Activated CD4-positive, CD25-positive, alpha-beta regulatory T cell treated with anti-CD3 and anti-CD28 coated beads, Interleukin-2, amount 50 U/mL, for 16 hours (primary cell): ENCODE measurements around the gene ZBTB20.

Source experiments
- DNase-seq: peaks from one replicate; pipeline ENCODE4 v3.0.0-alpha.2; 2020; ENCODE audit warnings: low read depth, low spot score

The ZBTB20 gene

DNA sequence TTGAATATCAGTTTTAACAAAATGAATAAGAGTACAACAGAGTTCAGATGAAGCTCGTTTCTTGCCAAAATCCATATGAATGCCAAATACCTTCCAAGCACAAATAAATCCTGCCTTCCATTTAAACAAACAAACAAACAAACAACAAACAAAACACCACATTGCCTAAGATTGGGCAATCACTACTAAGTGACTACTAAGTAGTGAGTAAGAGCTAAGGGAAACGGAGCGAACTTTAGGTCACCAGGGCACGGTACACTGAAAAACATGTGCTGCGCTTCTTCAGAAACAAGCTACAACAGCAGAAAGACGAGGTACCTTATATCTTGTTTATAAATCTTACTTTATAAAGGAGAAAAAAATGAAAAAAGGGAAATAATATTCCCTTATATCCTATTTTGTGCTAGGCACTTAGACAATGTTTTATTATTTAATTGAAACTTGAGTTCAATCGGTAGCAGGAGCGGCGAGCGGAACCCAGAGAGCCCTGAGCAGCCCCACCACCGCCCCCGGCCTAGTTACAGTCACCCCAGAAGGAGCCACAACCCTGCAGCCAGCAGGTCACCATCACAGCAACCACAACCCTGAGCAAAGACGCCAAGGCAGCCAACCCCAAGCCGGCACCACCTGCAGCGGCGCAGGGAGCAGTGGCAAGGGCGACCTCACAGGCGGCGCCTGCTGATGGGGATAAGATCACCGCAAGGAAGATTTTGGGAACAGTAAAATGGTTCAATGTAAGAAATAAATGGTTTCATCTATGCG, 216.9 kb downstream of the ZBTB20 start:
- DNase-seq: no peak

DNA sequence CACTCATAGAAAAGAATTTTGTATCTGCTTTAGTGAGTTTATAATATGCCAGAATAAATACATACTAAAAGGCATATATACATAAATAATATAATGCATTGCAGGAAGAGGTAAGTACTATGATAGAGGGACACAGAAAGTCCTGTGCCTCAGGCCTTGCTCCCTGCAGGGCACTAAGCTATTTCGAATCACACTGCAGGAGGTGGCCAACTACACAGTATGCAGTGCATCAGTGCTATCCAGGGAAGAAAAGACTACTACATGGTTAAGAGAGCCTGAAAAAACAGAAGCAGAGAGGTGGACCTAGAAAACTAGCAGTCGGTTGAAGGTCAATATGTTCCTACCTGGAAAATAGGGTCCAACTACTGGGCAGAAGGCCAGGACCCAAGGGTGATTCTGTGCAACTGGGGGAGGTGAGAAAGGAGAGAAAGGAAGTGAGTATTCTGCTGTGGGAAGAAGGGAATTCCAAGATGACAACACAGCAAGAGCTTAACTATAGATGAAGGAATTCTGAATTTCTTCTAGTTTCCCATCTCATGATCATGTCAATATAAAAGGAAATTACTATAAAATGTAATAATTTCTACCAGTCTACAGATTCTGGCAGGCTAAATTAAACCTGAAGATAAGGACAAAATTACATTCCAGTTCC, 218.0 kb downstream of the ZBTB20 start:
- DNase-seq: no peak

DNA sequence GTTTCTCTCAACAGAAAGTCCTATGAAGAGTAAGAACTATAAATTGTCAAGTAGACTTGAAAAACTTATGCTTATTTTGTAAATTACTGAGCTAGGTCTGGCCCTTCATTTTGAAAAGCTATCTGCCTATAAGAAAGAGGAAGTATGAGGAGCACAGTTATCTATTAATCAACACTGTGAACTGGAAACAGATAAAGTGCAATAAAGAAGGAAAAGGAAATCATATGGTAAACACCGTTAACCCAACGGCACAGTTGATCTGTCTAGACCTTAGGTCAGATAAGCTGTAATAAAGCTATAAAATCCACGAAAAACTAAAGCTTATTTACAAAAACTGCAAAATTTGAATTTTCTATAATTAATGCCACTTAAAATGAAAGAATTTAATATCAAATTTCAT, 242.5 kb downstream of the ZBTB20 start:
- no peak for DNase-seq

DNA sequence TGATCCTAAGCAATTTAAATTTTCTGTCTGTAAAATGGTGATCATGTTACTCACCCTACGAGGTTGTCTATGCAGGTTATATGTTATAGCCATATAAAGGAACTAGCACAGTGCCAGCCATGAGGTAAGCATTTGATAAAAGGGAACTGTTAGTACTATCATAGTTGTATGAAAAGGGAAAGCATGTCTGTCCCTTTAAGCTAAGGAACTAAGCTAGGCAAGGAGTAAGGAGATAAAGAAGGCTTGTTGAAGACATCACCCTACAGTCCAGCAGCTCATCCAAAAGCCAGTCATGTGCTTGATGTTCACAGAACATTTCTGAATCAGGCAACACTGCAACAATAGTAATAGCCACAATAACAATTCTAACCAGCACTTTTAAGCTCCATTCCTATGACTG, 243.9 kb downstream of the ZBTB20 start:
- DNase-seq: no peak

DNA sequence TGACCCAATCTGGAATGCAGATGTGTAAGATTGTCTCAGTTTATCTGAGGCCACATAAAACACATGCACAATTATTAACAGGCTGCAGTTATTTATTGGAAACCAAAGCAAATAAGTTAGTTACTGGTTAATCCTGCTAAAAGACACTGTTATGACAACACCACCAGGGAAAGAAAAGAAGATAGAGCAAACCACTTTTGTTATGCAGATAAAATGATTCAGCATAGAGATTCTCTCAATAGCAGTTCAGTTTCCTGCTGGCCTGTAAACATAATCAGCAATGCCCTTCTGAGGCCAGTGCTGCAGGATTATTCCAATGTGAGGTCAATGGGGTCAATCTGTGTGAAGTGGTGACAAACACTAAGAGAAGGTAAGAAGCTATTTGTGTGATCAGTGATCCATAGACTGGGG, 244.4 kb downstream of the ZBTB20 start:
- DNase-seq: no peak

DNA sequence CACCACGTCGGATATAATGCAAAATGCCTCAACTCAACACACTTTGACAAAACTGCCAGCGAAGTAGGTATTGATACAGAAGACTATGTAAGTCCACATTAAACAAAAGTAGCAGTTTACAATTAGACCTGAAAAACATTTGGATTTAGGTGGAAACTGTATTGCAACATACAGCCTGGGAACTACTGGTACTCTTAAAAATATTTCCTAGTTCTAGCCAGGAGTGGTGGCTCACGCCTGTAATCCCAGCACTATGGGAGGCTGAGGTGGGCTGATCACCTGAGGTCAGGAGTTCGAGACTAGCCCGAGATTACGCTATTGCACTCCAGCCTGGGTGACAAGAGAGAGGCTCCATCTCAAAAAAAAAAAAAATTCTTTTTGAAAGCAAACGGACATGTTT, 246.2 kb downstream of the ZBTB20 start:
- no peak for DNase-seq

DNA sequence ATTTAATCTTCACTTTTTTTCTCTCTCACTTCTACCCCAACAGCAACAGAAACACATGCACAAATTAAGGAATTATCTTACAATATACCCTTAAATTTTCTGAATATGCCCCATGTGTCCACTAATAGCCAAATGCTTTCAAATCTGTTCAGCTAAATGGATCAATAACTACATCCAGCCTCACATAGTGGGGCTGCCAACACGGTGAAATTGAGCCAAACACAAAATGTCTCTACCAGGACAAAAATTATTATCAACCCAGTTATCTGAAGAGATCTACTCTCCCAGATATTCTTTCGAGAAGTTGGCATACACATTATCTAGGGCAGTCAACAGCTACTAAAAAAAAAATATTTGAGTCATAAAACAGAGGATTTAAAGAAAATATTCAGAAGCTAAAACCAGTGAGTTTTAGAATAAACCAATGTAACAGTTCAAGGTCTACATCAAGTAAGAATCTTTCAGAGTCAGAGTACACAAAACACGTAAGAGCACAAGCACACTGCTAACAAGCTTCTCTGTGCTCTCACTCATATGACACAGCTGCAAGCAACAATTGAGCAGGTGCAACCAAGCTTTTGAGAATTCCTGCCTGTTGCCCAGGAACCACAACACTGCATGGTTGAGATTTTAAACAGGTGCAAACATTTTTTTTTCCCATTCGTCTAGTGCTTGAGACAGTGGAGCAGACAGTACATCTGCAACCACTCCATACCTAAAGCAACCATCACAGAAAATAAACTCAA, 247.7 kb downstream of the ZBTB20 start:
- no peak for DNase-seq

DNA sequence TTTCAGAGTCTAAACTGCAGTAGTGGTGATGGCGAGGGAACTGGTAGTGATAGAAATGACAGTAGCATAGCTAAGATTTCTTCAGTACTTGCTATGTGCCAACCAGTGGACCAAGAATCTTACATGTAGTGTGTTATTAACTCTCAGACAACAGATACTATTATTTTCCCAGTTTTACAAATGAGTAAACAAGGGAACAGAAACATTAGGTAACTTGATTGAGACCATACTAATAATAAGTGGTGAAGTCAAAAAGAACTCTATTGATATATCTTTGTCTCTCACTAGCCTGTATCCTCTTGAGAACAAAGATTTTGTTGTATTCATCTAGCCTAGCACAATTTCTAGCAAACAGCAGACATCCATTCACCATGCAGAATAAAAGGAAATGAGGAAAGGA, 250.1 kb downstream of the ZBTB20 start:
- DNase-seq: no peak

DNA sequence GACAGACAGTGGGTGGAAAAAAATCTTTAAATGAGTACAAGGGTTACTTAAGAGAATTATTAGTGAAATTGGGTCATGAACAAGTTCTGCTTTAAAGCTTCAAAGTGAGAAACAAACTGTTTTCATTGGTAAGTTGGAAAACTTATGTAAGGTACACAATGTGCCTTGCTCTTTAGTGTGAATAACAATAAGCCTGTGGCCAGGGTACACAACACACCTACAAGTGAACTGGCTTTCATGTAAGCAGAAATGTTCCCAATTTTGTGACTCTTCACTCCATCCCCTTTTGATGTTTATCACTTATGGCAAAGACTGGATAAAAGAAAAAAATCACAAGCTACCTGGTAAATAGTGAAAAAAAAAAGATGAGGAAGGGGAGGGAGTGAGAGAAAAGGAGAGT, 253.7 kb downstream of the ZBTB20 start:
- DNase-seq: no peak

DNA sequence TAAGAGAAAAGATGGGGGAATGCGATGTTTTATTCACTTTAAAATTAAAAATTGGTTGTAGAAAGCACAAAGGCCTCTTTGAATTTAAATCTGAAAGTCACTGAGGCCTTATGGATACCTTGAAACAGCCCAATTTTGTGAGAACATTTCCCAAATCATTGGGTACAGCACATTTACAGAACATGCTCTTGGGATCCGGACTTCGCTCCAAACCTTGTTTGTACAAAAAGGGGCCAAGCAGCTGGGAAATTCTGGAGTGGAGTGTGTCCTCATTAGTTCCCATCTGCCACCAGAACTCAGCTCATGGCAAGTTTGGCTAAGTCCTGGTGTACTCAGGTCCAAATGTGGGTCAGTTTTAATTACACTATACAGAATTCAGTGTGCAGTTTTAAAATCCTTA, 254.2 kb downstream of the ZBTB20 start:
- no peak for DNase-seq

DNA sequence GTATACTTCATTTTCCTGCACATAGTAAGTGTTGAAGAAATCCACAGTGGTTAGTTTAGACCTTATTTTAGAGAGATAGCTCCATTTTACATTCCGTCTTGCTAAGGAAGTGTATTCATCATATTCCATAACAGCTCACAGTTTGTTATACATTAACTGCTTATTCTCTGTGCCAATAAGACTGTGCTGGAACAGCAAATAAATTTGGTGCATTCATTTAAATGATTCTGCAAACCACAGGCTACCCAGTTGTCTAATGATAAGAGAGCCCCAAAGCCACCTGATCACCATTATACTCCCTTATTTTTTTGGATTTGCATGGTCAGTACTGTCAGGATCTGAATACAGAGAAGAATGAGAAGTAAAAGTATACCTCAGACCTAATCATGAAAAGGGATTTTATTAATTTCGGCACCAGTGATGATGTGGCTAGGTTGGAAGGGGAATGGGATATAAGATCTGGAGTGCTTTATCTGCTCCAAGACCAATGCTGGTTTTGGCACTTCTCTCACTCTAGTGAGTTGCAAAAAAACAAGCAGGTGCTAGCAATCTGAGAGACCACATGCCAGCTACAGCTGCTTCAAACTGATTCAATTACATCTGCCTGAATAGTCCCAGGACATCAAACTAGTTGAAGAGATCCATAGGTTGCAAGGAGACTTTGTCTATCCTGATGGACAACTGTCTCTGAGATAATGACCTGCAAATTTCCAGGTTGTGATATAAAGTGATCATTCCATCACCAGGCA, 254.8 kb downstream of the ZBTB20 start:
- DNase-seq: no peak

DNA sequence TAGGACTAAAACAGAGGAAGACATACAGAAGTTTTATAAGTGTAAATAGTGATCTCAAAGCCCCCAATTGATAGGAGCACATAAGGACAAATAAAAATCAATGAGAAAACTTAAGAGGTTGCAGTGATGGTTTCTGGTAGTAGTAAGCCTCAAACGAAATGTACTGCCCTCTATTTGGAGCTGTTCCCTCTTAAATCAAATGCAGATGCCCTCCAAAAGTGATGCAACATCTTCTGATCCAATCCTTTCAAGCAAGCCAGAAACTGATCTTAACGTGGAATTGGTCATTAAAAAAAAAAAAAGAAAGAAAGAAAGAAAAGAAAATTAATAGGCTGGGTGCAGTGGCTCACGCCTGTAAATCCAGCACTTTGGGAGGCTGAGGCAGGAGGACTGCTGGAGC, 259.3 kb downstream of the ZBTB20 start:
- no peak for DNase-seq

DNA sequence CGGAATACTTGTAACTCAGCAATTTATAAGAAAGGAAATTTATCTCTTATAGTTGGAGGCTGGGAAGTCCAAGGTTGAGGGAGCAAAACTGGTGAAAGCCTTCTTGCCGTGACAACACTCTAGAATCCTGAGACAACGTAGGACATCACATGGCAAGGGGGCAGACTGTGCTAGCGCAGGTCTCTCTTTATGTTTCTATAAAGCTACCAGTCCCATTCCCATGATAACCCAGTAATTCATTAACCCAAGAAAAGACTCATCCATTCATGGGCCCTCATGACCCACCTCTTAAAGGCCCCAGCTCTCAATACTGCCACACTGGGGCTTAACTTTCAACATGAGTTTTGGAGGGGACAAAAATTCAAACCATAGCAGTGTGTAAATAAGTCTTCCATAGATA, 260.2 kb downstream of the ZBTB20 start:
- DNase-seq: no peak

DNA sequence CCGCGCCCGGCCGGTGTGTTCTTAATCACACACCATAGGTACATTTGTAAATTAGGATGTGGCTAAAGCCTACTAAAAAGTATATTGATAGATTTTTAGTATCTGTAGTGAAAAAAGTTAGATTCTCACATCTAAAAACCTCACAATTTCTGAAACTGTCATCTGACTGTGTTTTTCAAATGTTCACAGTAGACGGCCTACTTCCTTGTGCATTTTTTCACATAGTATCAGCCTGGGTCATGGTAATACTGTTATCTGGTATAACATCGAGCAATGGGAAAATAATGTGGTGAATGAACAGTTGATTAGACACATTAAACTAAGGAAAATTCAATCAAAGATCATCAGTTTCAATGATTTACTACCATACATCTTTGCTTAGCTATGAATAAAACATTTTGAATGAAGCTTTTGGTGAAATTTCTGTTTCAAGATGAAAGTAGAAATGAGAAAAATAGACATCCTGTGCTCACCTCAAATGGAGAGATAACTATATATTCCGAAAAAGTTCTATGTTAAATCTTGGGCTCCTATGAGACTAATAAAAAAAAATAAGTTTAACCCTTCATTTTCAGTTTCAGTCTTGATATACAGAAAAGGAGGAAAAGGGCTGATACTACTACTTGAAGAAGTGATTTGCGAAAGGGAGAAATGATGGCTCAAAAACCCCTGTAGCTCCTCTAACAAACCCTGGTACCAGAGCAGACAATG, 262.7 kb downstream of the ZBTB20 start:
- DNase-seq: no peak

DNA sequence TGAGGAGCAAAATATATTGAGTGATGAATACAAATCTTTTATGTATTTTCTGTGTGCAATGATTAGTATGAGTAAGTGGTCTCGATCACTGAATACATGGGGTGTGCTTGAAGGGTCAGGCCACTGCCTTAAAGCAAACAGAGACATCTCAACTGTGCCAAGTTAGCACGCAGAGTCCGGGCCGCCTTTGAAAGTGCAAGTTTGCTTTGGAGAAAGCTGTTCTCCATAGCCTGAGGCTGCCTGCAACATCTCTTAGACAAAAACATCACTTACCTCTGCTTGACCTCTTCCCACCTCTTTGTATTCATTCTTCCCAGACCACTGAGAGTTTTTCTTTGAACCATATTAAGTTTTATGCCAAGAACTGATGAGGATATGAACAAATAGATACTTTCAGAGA, 267.0 kb downstream of the ZBTB20 start:
- no peak for DNase-seq

DNA sequence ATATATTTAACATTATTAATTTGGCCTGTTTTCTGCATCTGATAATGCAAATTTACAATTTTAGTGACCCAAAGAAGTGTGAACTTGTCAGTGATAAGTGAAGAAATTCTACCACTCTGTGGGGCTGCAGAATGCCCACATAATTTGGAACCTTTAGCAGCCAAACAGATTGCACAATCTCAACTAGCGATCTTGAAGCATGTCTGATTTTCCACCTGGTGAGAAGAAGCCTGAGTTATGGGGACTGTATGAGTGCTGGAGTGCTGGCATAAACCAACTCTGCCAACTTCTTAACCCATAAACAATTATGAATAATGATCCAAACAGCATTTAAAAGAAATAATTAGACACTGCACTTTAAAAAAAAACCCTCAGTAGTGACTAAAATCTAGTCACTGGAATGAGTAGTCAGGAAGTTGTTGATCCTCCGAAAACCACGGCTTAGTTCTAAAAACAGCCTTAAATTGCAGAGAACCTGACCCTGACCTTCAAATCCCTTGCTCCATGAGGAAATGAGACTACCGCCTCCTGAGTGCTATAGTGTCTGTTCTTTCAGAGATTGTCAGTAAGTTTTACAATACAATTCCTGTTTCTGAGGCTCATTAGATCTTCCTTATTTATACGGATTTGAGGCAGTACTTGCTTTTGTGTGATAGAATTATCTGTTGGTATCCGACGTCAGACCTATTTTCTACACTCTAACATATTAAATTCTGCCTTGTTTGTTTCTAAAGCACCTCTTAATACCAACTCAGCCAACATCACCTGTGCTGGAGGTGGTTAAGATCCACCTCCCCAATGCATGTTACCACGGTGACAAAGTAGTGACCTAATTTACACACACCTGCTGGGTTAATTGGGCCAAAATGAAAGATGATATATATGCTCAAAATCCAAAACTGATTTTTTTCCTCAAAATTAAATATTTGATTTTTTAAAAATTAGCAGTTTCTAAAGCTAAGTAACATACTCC, 267.7 kb downstream of the ZBTB20 start:
- DNase-seq: no peak

DNA sequence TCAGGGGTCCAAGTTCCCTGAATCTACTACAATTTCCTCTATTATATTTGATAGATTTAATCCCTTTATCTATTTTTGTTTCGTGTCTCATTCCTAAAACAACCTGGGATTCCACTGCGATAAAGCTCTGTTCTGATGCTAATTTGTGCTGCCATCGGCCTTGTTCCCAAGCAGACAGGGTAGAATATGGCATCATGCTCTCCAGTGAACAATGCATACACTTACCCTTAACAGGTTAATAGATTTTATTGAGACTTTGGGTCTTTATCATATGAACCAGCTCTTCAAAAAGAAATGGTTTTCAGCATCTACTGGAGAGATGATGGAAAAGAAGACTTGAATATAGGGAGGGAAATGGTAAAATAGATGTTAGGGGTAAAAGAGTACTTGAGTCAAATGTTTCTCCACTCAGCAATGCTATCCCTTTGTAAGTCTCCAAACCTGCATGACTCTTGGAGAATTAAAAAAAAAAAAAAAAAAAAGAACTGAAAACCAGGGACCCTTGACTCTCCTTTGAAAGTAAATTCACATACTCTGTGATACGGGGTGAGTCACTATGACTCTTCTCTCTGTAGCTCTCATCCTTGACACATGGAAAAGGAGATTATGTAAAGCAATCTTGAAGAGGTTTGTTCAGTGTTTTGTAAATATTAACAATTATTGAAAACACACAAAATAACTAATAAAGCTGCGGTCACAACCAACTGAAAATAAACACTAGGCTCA, 268.8 kb downstream of the ZBTB20 start:
- DNase-seq: no peak

DNA sequence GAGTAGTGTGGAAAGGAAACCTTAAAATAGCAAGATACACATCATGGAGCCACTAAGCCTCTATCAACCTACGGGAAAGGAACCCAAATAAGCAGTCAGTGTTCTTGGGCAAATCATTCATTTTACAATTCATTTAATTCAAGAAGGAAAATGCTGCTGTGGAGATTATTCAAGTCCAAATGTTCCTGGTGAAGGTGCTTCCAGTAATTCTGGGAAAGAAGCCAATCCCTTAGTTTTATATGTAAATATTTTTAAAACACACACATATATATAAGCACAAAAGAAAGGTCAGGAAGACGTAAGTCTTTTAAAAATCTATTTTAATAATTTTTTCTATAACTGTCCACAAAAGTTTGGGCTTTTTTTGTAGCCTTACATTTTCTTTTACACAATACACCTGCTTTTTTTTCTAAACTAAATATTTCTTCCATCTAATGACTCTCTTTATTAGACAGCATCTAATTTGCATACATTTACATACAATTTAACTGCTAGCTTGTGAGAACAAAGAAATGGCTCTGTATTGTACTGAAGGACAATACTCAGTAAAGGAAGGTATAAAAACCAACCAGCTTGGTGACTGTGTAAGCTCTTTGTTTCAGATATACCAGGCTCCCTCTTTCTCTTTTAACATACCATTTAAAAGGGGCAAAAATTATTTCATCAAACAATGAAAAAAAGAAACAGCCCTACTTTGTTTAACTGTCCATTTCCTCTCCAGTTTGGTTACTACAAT, 269.5 kb downstream of the ZBTB20 start:
- DNase-seq: no peak

DNA sequence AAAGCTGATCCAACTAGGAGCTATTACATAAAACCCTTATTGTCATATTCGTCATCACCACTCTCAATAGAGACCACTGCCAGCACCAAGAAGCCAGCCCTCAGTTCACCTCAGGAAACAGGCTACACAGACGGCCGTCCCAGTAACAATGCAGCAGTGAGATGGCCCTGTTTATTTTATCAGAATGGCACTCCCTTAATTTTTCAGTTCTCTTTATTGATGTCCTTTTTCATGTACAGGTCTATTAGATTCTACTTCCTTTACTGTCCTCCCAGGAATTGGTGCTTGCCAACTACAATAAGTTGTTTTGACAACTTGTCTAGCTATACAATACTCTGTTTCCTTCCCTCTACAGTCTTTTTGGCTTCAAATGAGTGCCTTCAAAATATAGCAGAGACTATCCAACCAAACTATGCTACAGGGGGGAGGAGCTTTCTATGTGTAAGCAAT, 272.5 kb downstream of the ZBTB20 start:
- DNase-seq: no peak
